ENCODE results near the gene LARP1.

Gene LARP1

GRCh38 chr5:154782812-154783592 is 27.8 kb downstream of the LARP1 start:
- no peak for DNase-seq (ENCODE audit: low read depth in 2 of 2)
- no peak for TF ChIP-seq CTCF (IDR thresholded peaks at IDR 0.05; ENCODE audit: low read depth, low read length)
- H3K4me3 ChIP-seq (replicated peaks in 1 of 2; ENCODE audit: low read depth in 2 of 2, low read length in 2 of 2): no peak overlapping the region

- peak; percentile 48 for DNase-seq (ENCODE audit: low read depth in 2 of 2)
- TF ChIP-seq CTCF (IDR thresholded peaks at IDR 0.05; ENCODE audit: low read depth, low read length): no peak
- no peak overlapping the region for H3K4me3 ChIP-seq (replicated peaks in 1 of 2; ENCODE audit: low read depth in 2 of 2, low read length in 2 of 2)
Measured at GRCh38 chr5:154783774-154784460, 28.7 kb downstream of the LARP1 start.

GRCh38 chr5:154784856-154785255 is 29.7 kb downstream of the LARP1 start:
- no peak overlapping the region for H3K4me3 ChIP-seq (replicated peaks in 1 of 2; ENCODE audit: low read depth in 2 of 2, low read length in 2 of 2)
- no peak for TF ChIP-seq CTCF (IDR thresholded peaks at IDR 0.05; ENCODE audit: low read depth, low read length)
- no peak for DNase-seq (ENCODE audit: low read depth in 2 of 2)

GRCh38 chr5:154786414-154786813 is 31.2 kb downstream of the LARP1 start:
- no peak overlapping the region for H3K4me3 ChIP-seq (replicated peaks in 1 of 2; ENCODE audit: low read depth in 2 of 2, low read length in 2 of 2)

GRCh38 chr5:154788212-154788611 is 33.0 kb downstream of the LARP1 start:
- no peak for TF ChIP-seq CTCF (IDR thresholded peaks at IDR 0.05; ENCODE audit: low read depth, low read length)
- DNase-seq (ENCODE audit: low read depth in 2 of 2): no peak
- no peak overlapping the region for H3K4me3 ChIP-seq (replicated peaks in 1 of 2; ENCODE audit: low read depth in 2 of 2, low read length in 2 of 2)

More at GRCh38 chr5:154786414-154786813, 31.2 kb downstream of the LARP1 start:
- DNase-seq (ENCODE audit: low read depth in 2 of 2): peak; percentile 25 to 43
- TF ChIP-seq CTCF (IDR thresholded peaks at IDR 0.05; ENCODE audit: low read depth, low read length): no peak

GRCh38 chr5:154791535-154791934 is 36.4 kb downstream of the LARP1 start:
- no peak for TF ChIP-seq CTCF (IDR thresholded peaks at IDR 0.05; ENCODE audit: low read depth, low read length)
- DNase-seq (ENCODE audit: low read depth in 2 of 2): no peak
- no peak overlapping the region for H3K4me3 ChIP-seq (replicated peaks in 1 of 2; ENCODE audit: low read depth in 2 of 2, low read length in 2 of 2)
